ENCODE measurements around the gene RNU6-1.

The RNU6-1 gene

GRCh38 chr15:67794832-67795574, 44.8 kb downstream of the RNU6-1 start:
- Histone ChIP-seq H3K27me3 (ENCODE audit: control insufficient read depth, insufficient read depth, low read length) (no peaks in the 10 kb centered on the region), H3K4me1 (ENCODE audit: control insufficient read depth, insufficient read depth, low read length) (no peaks in the 10 kb centered on the region), H3K36me3 (ENCODE audit: control insufficient read depth, insufficient read depth, low read length) (no peaks in the 10 kb centered on the region), H3K27ac (ENCODE audit: low read depth, low read length) (no peak overlapping the region), H3K4me3 (ENCODE audit: low read length) (no peak overlapping the region), H3K9ac (ENCODE audit: low read length) (no peak overlapping the region)

GRCh38 chr15:67792250-67792942, 47.4 kb downstream of the RNU6-1 start:
- Histone ChIP-seq H3K4me3 (ENCODE audit: low read length) (no peak overlapping the region), H3K27me3 (ENCODE audit: control insufficient read depth, insufficient read depth, low read length) (no peaks in the 10 kb centered on the region), H3K9ac (ENCODE audit: low read length) (no peak overlapping the region), H3K36me3 (ENCODE audit: control insufficient read depth, insufficient read depth, low read length) (no peaks in the 10 kb centered on the region), H3K27ac (ENCODE audit: low read depth, low read length) (no peak overlapping the region), H3K4me1 (ENCODE audit: control insufficient read depth, insufficient read depth, low read length) (no peaks in the 10 kb centered on the region)

GRCh38 chr15:67790610-67791319, 49.1 kb downstream of the RNU6-1 start:
- H3K27me3 ChIP-seq (ENCODE audit: control insufficient read depth, insufficient read depth, low read length) = no peaks in the 10 kb centered on the region
- H3K4me3 ChIP-seq (ENCODE audit: low read length) = no peak overlapping the region
- no peak overlapping the region for H3K9ac ChIP-seq (ENCODE audit: low read length)

More at GRCh38 chr15:67790610-67791319, 49.1 kb downstream of the RNU6-1 start:
- Histone ChIP-seq H3K27ac (ENCODE audit: low read depth, low read length) (no peak overlapping the region), H3K4me1 (ENCODE audit: control insufficient read depth, insufficient read depth, low read length) (no peaks in the 10 kb centered on the region), H3K36me3 (ENCODE audit: control insufficient read depth, insufficient read depth, low read length) (no peaks in the 10 kb centered on the region)
